HCT116 (cell line): ENCODE data around the gene LRRN2.

ENCODE experiments used
- EGR1 ChIP-seq: IDR thresholded peaks from 2 replicates; pipeline ENCODE4 v1.6.1; 2012; ENCODE audit warnings: low read depth
- POLR2A ChIP-seq: IDR thresholded peaks from 2 replicates; pipeline ENCODE4 v1.7.0; 2011; ENCODE audit warnings: borderline replicate concordance; ENCODE audit not compliant: insufficient read depth, insufficient read length; ENCODE audit errors: extremely low read depth
- POLR2AphosphoS5 ChIP-seq: IDR thresholded peaks from 2 replicates; pipeline ENCODE4 v1.6.1; 2011; ENCODE audit warnings: mild to moderate bottlenecking, low read depth, low read length, moderate library complexity
- ZFX ChIP-seq: fragments of 450-650 bp; IDR thresholded peaks from 2 replicates; pipeline ENCODE4 v1.6.1; 2017
- TF ChIP-seq, protein P1 (sequence below), 3 experiments: fragments of 200-600 bp in 1 of 3; sonication (generic) in 1 of 3; IDR thresholded peaks in 2 of 3; conservative IDR thresholded peaks in 1 of 3; 2 replicates each; pipeline ENCODE4 v1.5.1; 2012 to 2017; ENCODE audit warnings: low read depth in 2 of 3, low read length in 2 of 3, antibody characterized with exemption in 1 of 3, borderline replicate concordance in 1 of 3, control low read depth in 1 of 3, mild to moderate bottlenecking in 1 of 3, mixed read lengths in 1 of 3, mixed run types in 1 of 3, moderate library complexity in 1 of 3; ENCODE audit not compliant: insufficient read depth in 1 of 3

DNA sequence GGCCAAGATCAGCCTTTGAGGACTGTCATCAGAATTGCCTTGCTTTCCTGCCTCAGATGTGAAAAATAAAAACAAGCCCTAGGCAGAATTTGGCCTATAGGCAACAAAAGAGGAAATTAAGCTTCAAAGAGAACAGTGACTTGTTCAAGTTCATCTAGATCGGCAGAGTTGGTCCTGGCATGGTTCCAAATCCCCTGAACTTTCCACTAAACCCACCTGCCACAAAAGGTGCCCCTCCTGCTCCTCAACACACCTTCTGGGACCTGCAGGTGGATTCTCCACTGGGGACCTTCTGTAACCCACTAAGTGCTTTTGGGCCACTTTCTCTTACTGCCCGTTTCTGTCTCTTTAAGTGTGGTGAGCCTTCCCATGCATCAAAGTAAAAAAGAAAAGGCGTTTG is 42.5 kb upstream of the LRRN2 start:
- TF ChIP-seq, protein P1, sequence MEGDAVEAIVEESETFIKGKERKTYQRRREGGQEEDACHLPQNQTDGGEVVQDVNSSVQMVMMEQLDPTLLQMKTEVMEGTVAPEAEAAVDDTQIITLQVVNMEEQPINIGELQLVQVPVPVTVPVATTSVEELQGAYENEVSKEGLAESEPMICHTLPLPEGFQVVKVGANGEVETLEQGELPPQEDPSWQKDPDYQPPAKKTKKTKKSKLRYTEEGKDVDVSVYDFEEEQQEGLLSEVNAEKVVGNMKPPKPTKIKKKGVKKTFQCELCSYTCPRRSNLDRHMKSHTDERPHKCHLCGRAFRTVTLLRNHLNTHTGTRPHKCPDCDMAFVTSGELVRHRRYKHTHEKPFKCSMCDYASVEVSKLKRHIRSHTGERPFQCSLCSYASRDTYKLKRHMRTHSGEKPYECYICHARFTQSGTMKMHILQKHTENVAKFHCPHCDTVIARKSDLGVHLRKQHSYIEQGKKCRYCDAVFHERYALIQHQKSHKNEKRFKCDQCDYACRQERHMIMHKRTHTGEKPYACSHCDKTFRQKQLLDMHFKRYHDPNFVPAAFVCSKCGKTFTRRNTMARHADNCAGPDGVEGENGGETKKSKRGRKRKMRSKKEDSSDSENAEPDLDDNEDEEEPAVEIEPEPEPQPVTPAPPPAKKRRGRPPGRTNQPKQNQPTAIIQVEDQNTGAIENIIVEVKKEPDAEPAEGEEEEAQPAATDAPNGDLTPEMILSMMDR (IDR thresholded peaks at IDR 0.05 in 2 of 3, conservative IDR thresholded peaks at IDR 0.05 in 1 of 3; ENCODE audit: borderline replicate concordance in 1 of 3, insufficient read depth in 1 of 3, low read depth in 2 of 3, low read length in 2 of 3) = no peak
- TF ChIP-seq ZFX (no peak), POLR2A (no peak), EGR1 (no peak), POLR2AphosphoS5 (no peak)
